Adipose tissue (tissue), 3 donors: Measurements from ENCODE around the gene HES1. TPM values are rescaled to one million over a fixed set of nuclear protein-coding genes. Genes with fewer than 3 reads are reported as not detected.
"Not testable (repeated sequence)": the region's sequence is repeated elsewhere in the genome, so short reads cannot be mapped to it uniquely, and the experiment has no call there.

ENCODE experiments used
- H3K27ac ChIP-seq: one replicate; pipeline ENCODE4 v1.5.1; 2013; ENCODE audit warnings: low read depth, low read length
- WGBS, 3 donors: extraction: QIAGEN DNeasy Blood & Tissue Kit; methylation state at CpG; one replicate each; pipeline ENCODE4 v1.1.7; 2013; 5-methylcytosine and 5-hydroxymethylcytosine counted together
- polyA plus RNA-seq, 3 donors: library from polyadenylated mRNA; stranded (reverse); fragments of 200-250 nt; gene quantifications; one replicate each; pipeline ENCODE4 v1.2.3, GENCODE V29; 2013
- donor health status: healthy with polysubstance abuse.
- donor health status: Bipolar disorder and iron deficiency.
- donor health status: healthy.

Gene HES1
- polyA plus RNA-seq, 3 donors: 16.0 to 39.1 (median 17.4) TPM

- 0% methylated on average over 17 of the region's 17 CpGs for WGBS, 3 donors
- H3K27ac ChIP-seq: peak overlapping the region; percentile 68
Measured at GRCh38 chr3:194136519-194137007, 615 bp downstream of the HES1 start.

- WGBS, 3 donors: 0 to 1% (median 0%) methylated on average over 34 of the region's 34 CpGs
- H3K27ac ChIP-seq: peak overlapping the region; percentile 68
Measured at GRCh38 chr3:194137008-194137505, 1.1 kb downstream of the HES1 start.

- WGBS, 3 donors: 4 to 9% (median 7%) methylated on average over 44 to 69 of the region's 69 CpGs
- peak overlapping the region; percentile 69 for H3K27ac ChIP-seq
Measured at GRCh38 chr3:194137506-194138474, 1.8 kb downstream of the HES1 start.

DNA sequence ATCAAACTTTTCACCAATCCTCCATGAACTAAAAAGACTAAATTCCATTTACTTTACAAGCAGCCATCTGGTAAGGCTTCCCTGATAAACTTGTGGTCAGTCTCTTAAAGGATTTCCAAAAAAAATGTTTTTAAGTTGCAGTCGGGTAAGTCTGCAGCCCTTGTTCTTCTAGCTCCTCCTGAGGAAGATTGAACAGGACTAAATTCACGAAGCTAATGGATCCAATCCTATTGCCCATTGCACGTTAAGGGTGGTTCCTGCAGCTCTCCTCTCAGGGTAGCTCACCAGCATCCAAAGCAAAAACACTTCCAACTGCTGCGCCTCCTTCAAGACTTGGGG lies 2.8 kb downstream of the HES1 start:
- 43 to 55% (median 49%) methylated on average over 4 of the region's 4 CpGs for WGBS, 3 donors

DNA sequence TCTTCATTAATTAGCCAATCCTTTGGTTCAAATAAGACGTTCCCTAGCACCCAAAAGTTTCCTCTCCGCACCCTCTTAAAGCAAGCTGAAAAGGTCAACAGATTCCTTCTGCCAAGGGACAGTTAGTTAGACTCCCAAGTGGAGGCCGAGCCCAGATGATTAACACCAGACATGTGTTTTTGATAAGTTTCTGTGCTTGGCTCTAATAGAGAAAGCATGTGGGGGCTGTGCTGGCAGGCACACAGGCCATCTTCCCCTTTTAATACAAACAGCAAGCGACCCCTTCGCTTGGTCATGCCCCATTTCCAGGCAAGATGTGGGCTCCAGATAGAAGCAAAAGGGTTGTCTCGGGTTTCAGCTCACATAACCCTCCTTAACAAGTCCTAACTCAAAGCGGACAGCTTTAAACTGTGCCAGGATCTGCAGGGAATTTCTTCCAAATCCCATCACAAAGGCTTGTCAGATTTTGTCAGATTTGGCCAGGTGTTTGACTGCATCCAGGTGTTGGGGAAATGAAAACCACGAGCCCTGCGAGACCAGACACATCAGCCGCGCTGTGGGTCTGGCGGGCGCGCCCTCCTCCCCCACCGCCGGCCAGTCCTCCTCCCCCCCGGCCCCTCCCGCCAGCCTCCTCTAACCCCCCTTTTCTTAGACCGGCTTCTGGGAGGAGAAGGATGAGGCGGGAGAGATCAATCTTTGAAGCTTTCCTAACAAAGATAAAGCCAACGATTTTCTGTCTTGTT lies 3.3 kb downstream of the HES1 start:
- WGBS, 3 donors: 19 to 25% (median 21%) methylated on average over 21 of the region's 21 CpGs
- H3K27ac ChIP-seq: no peak overlapping the region

More for the DNA sequence above, 2.8 kb downstream of the HES1 start:
- no peak overlapping the region for H3K27ac ChIP-seq

- WGBS, 3 donors: 22 to 41% (median 38%) methylated on average over 9 of the region's 9 CpGs
- H3K27ac ChIP-seq: no peak overlapping the region
Measured at GRCh38 chr3:194139814-194140391, 4.0 kb downstream of the HES1 start.

GRCh38 chr3:194140520-194141414 lies 4.8 kb downstream of the HES1 start:
- 2% methylated on average over 67 to 71 of the region's 71 CpGs for WGBS, 3 donors
- peak overlapping the region; percentile 87 for H3K27ac ChIP-seq

DNA sequence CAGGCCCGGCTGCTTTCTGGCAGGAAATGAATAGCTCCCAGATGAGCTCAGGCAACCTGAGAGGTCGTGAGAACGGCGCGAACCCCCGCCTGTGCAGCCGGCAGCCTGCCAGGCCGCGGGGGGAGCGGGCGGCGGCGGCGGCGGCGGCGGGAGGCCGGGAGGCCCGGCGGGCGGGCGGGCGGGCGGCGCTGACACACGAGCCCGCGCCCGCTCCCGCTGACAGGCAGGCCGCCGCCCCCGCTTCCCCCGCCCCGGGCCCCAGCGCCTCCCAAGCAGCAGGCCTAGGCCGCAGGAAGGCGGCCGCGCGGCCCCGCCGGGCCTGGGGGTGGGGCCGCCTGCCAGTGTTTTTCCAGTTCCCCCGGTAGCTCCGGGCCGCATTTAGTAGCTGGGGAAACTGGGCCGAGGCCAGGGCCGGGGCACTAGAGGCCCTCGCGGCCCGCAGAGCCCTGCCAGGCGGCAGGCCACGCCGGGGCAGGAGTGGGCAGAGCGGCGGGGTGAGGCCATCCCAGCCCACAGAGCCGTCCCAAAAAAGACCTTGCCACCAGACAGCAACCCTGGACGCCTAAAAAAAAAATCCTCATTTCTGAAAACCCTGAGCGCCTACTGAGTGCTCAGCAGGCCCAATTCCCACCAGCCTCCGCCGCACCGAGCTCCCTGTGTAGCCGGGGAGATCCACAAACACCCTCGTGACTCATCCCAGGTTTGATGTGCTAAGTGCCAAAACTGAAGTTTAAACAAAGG lies 5.6 kb downstream of the HES1 start:
- WGBS, 3 donors: 2 to 4% (median 2%) methylated on average over 33 to 61 of the region's 65 CpGs
- H3K27ac ChIP-seq: peak overlapping the region; percentile 87

DNA sequence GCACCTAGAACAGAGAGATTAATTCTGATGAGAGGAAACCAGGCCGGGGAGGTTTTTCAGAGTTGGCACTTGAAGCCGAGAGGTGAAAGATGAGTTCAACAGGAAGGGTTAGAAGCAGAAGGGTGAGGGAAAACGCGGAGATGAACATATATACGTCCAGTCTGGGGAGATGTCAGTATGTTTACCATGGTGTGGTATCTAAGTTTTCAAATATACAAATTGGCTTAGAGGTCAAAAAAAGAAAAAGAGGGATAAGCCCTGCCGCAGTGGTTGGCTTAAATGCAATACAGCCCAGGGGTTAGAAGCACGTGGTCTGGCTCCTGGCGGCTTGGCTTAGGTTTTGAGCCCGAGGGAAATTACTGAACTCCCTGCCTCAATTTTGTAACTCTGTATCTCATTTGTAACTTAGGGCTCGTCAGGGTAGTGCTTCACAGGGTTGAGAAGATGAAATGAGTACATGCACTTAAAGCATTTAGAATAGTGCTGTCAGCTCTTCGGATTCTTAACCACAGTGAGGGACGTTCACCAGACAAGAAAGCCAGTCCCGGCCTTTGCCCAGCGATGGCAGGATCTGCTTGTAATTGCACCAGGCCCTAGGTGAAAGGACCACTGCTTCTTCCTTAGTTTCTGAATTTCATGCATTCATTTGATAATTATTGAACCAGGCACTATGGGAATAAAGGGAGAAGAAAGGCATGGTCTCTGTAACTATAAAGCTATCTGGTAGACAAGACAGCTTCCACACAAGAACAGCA lies 6.4 kb downstream of the HES1 start:
- 27 to 33% (median 33%) methylated on average over 14 of the region's 14 CpGs for WGBS, 3 donors
- peak overlapping the region; percentile 83 for H3K27ac ChIP-seq

DNA sequence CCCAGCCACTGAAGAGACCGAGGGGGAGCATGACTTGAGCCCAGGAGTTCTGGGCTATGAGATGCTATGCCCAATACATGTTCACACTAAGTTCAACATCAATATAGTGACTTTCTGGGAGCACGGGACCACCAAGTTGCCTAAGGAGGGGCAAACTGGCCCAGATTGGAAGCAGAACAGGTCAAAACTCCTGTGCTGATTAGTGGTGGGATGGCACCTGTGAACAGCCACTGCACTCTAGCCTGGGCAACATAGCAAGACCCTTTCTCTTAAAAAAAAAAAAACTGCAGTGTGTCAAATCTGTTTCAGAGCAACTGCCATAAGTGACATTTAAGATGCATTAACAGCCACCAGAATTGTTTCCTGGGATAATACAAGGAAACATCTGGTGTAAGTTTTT lies 9.8 kb downstream of the HES1 start:
- H3K27ac ChIP-seq: no peak overlapping the region
- 95 to 98% (median 96%) methylated on average over 2 of the region's 2 CpGs for WGBS, 3 donors

GRCh38 chr3:194147679-194148078 lies 11.7 kb downstream of the HES1 start:
- H3K27ac ChIP-seq: no peak overlapping the region
- WGBS, 3 donors: 96 to 97% (median 97%) methylated on average over 7 of the region's 7 CpGs

- no peak overlapping the region for H3K27ac ChIP-seq
- WGBS, 3 donors: 66 to 79% (median 76%) methylated on average over 7 of the region's 7 CpGs
Measured at GRCh38 chr3:194148383-194148782, 12.4 kb downstream of the HES1 start.

GRCh38 chr3:194150252-194150934 lies 14.4 kb downstream of the HES1 start:
- H3K27ac ChIP-seq: no peak overlapping the region
- WGBS, 3 donors: 79 to 93% (median 85%) methylated on average over 8 of the region's 8 CpGs

DNA sequence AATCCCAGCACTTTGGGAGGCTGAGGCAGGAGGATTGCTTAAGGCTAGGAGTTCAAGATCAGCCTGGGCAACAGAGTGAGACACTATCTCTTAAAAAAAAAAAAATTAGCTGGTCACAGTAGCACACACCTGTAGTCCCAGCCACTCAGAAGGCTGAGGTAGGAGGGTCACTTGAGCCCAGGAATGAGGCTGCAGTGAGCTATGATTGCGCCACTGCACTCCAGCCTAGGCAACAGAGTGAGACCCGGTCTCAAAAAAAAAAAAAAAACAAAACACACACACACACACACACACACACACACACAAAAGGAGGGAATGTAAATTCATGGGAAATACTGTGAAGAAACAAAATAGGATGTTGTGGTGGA lies 15.0 kb downstream of the HES1 start:
- H3K27ac ChIP-seq: not testable (repeated sequence)
- WGBS, 3 donors: 88 to 94% (median 89%) methylated on average over 2 of the region's 2 CpGs

DNA sequence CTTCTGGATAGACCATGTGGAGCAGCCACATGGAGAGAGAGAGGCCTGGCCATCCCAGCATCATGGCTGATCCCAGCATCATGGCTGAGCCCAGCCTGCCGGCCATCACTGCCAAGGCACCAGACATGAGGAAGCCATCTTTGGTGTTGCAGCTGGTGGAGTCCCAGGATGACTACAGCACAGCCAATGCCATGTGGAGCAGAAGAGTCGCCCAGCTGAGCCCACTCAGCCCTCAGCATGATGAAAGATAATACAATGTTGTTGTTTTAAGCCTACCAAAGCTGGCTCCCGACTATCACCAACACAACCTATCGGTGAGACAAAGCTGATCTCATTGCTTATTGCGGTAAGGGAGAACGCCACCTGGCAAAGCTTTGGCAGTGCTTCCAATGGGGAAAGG lies 18.4 kb downstream of the HES1 start:
- no peak overlapping the region for H3K27ac ChIP-seq
- WGBS, 3 donors: 95 to 96% (median 95%) methylated on average over 6 of the region's 6 CpGs

GRCh38 chr3:194156095-194156494 lies 20.1 kb downstream of the HES1 start:
- no peak overlapping the region for H3K27ac ChIP-seq
- WGBS, 3 donors: 59 to 94% (median 90%) methylated on average over 9 of the region's 9 CpGs
